Activated CD8-positive, alpha-beta memory T cell treated with anti-CD3 and anti-CD28 coated beads, Interleukin-2, amount 50 U/mL, for 1 hour (primary cell): Measurements from ENCODE around the gene TPCN1.

Source experiments
- DNase-seq: peaks from one replicate; pipeline ENCODE4 v3.0.0-alpha.2; 2020; ENCODE audit errors: extremely low read depth

The TPCN1 gene

GRCh38 chr12:113221181-113221996 lies at the start of gene TPCN1:
Gene TPCN1 (plus strand): TSS chr12:113221464. CDS start chr12:113226853, 5,389 bp downstream.
- peak; percentile 99 for DNase-seq

- DNase-seq, result no peak
Observed at GRCh38 chr12:113171543-113171942, 49.7 kb upstream of the TPCN1 start.

DNA sequence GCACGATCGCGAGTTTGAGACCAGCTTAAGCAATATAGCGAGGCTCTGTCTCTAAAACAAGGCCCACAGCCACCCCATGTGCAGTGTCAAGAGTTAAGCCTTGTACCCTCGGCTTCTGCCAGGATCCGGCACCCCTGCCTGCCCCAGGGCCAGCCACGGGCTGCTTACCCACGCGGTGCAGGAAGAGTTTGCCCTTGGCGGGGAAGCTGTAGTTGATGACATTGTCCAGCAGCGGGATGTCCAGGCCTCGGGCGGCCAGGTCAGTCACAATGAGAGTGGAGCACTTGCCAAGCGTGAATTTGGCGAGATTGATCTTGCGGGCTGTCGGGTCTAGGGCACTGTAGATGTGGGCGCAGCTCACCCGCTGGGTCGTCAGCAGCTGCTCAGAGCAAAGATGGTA lies 49.1 kb upstream of the TPCN1 start:
- no peak for DNase-seq

GRCh38 chr12:113173081-113173698 lies 48.1 kb upstream of the TPCN1 start:
- DNase-seq, result no peak

- DNase-seq, result no peak
Observed at GRCh38 chr12:113174461-113175384, 46.5 kb upstream of the TPCN1 start.

- DNase-seq, result no peak
Observed at GRCh38 chr12:113179023-113179422, 42.2 kb upstream of the TPCN1 start.

DNA sequence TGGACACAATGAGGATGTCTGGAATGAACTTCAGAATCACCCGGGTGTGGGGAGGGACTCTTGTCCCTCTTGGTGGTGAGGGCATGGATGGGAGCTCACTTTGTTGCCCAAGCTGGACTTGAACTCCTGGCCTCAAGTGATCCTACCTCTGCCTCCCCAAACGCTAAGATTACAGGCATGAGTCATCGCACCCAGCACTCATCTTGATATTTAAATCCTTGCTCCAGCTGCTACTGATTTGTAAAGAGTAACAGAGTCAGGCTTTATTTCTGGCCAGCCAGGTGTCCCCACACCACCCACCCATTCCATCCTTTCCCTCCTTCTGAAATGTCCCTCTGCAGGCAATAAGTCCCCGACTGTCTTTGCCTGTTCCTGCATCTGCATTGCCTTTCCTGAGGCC lies 40.9 kb upstream of the TPCN1 start:
- no peak for DNase-seq

DNA sequence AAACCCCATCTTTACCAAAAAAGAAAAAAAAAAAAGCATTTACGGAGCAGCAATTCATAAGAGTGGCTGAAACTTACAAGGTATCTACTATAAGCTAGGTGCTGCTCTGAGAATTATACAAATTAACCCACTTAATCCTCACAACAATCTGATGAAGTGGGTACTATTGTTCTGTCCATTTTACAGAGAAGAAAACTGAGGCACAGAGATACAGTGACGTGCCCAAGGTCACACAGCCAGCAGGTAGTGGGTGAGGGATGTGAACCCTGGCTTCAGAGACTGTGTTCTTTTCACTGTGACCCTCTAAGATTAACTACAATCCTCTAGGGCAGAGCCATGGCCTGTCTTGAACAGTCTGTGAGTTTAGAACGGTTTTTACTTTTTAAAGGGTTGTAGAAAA lies 39.3 kb upstream of the TPCN1 start:
- DNase-seq, result no peak

GRCh38 chr12:113183030-113183589 lies 38.2 kb upstream of the TPCN1 start:
- no peak for DNase-seq

DNA sequence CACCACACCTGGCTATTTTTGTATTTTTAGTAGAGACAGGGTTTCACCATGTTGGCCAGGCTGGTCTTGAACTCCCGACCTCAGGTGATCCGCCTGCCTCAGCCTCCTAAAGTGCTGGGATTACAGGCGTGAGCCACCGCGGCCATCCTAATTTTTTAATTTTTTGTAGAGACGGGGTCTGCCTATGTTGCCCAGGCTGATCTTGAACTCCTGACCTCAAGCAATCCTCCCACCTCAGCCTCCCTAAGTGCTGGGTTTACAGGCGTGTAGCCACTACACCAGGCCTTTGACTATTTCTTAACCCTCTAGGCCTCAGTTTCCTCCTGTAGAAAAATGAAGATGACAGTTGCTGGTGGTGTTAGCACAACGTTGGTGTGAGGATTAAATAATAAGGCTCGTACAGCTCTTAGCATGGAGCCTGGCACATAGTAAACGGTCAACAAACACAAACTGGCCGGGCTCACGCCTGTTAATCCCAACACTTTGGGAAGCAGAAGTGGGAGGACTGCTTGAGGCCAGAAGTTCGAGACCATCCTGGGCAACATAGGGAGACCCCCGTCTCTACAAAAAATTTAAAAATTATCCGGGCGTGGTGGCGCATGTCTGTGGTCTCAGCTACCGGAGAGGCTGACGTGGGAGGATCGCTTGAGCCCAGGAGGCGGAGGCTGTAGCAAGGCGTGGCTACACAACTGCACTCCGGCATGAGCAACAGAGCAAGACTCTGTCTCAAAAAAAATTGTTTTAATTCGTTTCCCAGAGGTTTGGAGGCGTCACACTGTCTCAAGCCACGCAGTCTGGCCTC lies 37.0 kb upstream of the TPCN1 start:
- DNase-seq, result no peak

- DNase-seq, result peak; percentile 60
Observed at GRCh38 chr12:113184900-113185179, 36.4 kb upstream of the TPCN1 start.

DNA sequence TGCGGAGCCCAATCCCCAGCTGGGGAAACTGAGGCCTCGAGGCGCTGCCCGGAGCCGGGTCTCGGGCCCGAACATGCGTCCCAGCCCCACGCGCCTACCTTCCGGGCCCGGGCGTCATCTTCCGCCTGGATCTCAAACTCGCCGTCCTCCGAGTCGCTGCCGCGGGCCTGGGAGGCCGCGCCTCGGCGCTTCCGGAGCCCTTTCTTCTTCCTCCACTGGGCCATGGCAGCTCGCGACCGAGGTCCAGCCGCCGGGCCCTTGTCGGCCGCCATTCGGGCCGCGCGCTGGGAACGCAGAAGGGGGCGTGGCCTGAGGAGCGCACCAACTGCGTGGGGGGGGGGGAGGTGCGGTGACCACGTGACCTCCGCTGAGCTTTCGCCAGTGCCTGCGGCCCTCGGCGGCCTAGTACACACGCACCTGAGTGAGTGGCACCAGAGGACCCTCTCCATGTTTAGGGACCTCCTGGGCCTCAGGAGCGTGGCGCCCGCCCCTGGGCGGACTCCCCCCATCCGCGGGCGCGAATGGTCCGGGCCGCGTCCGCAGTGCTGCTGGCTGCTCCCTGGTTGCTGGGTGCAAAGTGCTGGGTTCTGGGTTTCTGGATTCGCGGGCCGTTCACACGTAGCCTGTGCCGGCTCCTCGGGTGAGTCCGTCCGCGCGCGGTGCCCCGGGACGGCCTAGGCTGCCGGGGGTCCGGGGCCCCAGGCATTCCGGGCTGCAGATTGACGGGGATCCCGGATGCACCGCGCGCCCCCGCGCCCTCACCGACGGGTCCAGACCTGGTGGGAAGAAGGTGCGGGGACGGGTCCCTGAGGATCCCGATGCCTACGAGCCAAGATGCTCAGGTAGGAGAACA lies 35.9 kb upstream of the TPCN1 start, which contains the start of the genes DDX54 and RITA1:
Gene DDX54, minus strand, starts transcription at position 299 of the 853 bp plus-strand sequence. Its CDS starts 27 bp downstream, at position 272.
Gene RITA1, plus strand, starts transcription at position 542 of the 853 bp plus-strand sequence. CDS start 1,026 bp downstream, outside the sequence.
- peak; percentile 36 for DNase-seq

DNA sequence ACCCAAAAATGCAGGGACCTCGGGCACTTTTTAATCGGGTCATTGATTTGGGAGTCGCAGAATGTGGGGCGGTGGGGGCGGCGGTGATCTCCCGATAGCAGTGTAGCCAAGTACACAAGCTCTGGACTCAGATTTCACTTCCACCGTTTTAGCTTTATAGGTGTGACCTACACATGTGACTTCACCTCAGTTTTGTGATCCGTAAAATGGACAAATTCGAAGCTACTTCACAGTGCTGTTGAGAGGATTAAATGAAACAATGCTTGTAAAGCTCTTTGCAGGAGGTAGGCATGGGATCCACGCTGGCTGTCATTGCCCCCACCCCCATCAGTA lies 35.3 kb upstream of the TPCN1 start:
- DNase-seq, result no peak

DNA sequence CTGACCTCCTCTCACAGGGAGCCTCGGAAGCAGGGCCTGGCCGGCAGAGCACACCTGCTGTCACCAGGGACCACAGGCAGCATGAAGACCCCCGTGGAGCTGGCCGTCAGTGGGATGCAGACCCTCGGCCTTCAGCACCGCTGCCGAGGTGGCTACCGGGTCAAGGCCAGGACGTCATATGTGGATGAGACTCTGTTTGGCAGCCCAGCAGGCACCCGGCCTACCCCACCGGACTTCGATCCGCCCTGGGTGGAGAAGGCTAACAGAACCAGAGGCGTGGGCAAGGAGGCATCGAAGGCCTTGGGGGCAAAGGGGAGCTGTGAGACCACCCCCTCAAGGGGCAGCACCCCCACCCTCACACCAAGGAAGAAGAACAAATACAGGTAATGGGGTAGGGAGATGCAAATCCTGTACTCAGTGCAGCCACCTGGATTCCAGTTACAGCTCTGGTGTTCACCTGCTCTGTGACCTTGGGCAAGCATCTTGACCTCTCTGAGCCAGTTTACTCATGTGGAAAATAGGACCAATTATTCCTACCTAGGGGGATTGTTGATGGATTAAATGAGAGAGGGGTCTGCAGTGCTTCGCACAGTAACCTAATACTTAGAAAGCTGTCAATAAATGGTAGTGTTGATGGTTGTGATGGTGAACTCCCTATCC lies 34.5 kb upstream of the TPCN1 start:
- DNase-seq, result no peak

DNA sequence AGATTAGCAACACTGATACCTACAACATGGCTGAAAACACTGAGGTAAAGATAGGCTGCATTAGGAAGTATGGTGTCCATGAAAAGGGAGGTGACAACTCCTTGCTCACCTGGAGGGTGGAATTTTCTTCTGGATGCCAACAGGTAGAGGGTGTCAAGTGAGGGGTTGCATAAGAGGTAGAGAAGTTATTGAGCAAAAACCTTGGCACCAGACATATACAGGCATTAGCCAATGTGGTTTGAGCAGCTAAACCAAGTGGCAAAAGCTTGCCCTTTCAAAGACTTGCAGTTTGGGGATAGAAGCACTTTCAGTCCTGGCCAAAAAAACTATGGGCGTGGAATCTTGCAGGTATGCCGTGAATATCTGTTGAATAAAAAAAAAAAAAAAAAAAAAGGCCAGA lies 31.9 kb upstream of the TPCN1 start:
- no peak for DNase-seq

- no peak for DNase-seq
Observed at GRCh38 chr12:113190761-113191160, 30.5 kb upstream of the TPCN1 start.

DNA sequence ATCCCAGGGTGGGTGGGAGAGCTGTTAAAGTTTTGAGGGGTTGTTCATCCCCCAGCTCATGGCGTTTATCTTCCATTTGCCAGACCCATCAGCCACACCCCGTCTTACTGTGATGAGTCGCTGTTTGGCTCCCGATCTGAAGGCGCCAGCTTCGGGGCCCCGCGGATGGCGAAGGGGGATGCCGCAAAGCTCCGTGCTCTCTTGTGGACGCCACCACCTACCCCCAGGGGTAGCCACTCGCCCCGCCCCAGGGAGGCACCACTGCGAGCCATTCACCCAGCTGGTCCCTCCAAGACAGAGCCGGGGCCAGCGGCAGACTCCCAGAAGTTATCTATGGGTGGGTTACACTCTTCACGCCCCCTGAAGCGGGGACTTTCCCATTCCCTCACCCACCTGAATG lies 30.0 kb upstream of the TPCN1 start:
- DNase-seq, result no peak

GRCh38 chr12:113194971-113195391 lies 26.3 kb upstream of the TPCN1 start:
- DNase-seq, result no peak

- no peak for DNase-seq
Observed at GRCh38 chr12:113195598-113195997, 25.7 kb upstream of the TPCN1 start.

- DNase-seq, result no peak
Observed at GRCh38 chr12:113196582-113196981, 24.7 kb upstream of the TPCN1 start.
